GM18519 (cell line): Measurements from ENCODE around the gene AGTRAP.

Source experiments
- ATAC-seq: cut with Tn5 transposase; IDR thresholded peaks from one replicate; pipeline ENCODE4 v1.9.1; 2021; ENCODE audit warnings: mild to moderate bottlenecking, moderate library complexity; ENCODE audit not compliant: unreplicated experiment, low FRiP score

Gene AGTRAP

DNA sequence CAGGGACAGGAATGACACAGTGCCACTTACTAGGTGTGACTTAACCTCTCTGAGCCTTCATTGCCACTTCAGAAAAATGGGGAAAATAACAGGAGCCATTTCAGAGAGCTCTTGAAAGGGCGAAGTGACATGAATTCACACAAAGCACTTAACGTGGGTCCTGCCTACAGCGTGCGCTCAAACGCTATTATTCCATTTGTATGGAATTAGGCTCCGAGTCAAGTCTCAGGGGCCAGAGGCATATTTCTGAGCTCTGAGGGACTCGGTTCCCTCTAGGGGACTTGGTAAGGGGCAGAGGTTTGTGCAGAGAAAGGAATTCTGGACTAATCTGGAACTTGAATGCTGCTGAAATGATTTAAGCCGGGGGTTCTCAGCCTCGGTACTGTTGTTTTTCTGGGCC is 30.3 kb upstream of the AGTRAP start:
- ATAC-seq: no peak

DNA sequence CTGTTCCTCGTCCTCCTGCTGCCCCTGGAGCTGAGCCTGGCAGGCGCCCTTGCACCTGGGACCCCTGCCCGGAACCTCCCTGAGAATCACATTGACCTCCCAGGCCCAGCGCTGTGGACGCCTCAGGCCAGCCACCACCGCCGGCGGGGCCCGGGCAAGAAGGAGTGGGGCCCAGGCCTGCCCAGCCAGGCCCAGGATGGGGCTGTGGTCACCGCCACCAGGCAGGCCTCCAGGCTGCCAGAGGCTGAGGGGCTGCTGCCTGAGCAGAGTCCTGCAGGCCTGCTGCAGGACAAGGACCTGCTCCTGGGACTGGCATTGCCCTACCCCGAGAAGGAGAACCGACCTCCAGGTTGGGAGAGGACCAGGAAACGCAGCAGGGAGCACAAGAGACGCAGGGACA is 29.6 kb upstream of the AGTRAP start:
- no peak for ATAC-seq

DNA sequence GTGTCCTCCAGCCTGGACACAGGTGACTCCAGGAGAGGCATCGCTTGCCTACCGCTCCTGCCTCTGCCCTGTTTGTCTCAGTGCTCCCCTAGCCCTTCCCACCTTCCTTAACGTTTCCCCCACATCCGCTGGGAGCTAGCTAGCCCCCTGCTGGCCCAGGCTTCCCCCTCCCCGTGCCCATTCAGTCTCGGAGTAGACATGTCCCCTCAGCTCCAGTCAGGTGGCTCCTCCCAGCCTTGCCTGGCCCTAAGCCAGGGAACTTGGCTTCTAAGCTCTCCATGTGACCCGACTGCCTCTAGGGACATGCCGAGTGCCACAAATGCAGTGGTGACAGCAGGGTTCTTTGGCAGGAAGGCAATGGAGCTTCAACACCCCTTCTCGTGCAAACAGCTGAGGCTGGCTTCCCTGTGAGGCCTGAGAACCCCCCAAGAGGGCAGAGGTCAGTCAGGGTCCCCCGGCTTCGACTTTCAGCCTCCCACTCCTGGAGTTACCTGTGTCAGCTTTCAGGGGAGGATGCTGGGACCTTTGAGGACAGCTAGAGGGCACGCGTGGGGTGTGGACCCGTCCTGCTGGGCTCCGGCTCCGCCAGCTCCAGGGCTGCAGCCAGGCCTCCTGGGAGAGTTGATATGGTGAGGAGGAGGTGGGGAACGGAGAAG is 28.2 kb upstream of the AGTRAP start:
- no peak for ATAC-seq

DNA sequence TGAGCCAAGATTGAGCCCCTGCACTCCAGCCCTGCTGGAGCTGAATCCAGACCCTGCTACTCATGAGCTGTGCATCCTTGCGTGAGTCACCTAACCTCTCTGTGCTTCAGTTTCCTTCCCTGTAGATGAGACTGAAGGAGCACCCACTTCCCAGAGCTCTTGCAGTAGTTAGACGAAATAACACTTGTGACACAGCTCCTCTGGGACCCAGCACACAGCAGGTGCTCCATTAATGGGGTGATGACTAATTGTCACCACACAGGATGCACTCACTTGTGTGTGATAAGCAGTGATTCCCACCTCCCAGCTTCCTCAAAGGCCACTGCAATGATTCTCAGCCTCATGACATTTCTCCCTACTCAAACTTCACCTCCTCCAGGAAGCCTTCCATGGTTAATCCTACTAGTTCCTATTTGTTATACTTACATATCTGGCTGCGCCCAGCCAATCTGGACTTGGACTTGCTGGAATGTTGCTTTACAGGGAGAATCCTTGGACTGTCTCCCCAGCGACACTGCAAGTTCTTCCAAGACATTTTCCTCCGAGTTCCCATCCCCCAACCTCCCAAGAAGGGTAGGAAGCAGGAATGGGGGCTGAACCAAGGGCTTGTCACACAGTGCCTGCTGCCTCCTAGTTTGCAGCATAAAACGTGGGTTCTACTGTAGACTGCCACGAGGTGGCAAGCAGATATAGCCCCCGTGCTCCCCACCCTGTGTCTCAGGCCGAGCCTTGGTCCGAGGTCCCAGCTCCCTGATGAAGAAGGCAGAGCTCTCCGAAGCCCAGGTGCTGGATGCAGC is 27.2 kb upstream of the AGTRAP start:
- ATAC-seq: no peak

DNA sequence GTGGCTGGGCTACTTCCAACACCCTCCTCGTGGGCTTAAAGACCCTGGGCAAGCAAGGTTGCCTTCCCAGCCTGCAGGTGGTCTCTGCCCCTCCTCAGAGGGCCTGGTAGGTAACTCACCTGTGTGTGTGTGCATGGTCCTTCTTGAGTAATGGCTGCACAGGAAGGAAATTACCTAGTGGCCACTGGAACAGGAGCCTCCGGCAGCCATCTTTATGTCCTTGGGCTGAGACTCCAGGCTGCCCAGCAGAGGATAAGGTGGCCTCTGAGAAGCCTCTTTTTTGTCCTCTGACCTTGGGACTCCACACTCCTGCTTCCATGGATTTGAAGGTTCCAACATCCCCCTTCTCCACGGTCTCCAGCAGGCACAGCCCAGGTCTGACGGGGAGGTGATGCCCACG is 24.4 kb upstream of the AGTRAP start:
- no peak for ATAC-seq

DNA sequence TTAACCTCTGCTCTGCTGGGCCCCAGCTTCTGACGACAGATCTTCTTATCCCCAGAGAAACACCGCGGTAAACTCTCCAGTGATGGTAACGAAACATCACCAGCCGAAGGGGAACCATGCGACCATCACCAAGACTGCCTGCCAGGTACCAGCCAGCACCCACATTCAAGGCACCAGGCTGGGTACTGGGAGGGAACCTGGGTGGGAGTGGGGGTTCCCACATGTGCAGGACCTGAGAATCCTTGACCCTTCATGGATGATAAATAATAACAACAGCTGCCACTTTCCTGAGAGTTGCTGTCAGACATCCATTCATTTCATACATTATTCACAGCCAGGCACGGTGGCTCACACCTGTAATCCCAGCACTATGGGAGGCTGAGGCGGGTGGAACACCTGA is 23.7 kb upstream of the AGTRAP start:
- no peak for ATAC-seq

DNA sequence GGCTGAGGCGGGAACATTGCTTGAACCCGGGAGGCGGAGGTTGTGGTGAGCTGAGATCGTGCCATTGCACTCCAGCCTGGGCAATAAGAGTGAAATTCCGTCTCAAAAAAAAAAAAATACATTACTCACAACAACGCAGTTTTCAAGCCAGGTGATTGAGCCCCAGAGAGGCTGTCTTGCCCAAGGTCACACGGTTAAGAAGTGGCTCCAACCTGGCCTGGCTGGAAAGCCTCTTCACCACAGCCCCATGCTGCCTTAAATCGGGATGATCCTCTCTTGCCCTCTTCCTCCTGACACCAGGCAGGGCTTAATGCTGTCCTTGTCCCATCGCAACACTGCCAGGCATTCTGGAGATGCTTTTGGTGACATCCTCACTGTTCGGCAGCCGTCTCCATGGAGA is 22.8 kb upstream of the AGTRAP start:
- no peak for ATAC-seq

DNA sequence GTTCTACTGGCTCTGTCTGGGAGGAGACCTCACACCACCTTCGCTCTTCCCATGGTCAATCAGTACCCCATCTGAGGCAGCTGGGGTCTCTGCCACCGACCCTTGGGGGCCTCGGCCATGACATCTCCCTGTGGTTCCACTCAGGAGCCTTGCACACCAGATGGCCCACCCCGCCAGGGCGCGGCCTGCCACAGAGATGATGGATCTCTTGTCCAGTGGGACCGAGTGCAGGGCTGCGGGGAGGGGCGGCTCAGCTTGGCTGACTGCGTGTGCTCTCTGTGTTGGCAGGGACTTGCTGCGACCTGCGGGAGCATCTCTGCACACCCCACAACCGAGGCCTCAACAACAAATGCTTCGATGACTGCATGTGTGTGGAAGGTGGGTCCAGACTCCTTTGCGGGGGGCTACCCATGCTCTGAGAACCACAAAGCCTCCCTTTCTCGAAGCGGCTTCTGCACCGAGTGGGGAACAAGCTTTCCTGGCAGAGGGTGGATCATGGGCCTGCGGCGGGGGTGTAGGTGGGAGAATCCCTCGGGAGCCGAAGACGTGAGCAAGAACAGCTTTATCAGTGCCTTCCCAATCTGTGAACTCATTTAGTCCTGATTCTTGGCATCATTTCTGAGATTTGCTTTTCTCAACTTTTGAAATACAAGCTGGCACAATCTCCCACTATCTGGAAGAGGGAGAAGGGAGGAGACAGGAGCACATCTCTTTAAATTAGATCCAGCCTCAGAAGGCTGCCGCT is 20.9 kb upstream of the AGTRAP start:
- no peak for ATAC-seq

DNA sequence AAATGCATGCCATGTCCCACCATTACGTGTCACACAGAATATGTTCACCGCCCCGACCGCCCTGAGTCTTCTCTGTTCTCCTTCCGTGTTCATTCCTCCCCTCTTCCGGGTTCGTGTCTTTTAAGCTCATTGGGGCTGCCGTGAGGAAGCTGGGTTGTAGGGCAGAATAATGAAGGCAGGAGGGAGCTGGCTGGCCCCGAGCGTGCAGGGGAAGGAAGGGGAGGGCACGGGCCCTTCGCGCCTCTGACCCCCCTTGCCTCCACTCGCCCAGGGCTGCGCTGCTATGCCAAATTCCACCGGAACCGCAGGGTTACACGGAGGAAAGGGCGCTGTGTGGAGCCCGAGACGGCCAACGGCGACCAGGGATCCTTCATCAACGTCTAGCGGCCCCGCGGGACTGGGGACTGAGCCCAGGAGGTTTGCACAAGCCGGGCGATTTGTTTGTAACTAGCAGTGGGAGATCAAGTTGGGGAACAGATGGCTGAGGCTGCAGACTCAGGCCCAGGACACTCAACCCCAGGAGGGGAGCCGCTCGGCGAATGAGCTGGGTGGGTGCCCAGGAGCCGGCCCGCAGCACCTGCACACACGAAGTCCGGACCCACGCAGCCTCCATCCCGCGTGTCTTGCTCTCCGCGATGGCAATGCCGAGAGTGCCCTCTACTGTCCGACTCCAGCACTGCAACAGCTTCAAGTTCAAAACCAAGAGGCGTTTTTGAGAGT is 16.5 kb upstream of the AGTRAP start:
- no peak for ATAC-seq

DNA sequence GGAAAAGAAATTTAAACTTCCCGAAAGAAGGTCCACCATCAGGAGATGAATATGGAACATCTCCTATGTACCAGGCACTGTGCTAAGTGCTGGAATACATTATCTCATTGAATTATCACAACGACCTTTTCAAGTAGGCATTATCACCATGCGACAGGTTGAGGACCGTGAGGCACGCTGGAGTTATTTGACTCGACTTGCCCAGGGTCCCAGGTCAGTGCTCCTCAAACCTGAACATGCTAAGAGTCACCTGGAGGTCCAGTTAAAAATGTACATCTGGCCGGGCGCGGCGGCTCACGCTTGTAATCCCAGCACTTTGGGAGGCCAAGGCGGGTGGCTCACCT is 15.9 kb upstream of the AGTRAP start:
- no peak for ATAC-seq

DNA sequence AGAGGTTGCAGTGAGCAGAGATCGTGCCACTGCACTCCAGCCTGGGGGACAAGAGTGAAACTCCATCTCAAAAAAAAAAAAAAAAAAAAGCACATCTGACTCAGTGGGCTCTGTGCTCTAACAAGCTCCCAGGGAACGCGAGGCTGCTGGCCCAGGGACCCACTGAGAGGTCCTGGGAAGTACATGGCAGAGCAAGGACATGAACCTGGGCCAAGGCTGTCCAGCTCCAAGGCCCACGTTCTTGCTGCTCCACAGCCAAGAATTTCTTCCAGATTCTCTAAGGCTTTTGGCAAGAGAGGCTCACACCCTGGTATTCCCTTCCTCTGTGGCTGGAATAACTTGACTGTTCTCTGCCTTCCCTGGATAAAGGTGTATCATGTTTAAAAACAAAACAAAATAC is 15.4 kb upstream of the AGTRAP start:
- no peak for ATAC-seq

DNA sequence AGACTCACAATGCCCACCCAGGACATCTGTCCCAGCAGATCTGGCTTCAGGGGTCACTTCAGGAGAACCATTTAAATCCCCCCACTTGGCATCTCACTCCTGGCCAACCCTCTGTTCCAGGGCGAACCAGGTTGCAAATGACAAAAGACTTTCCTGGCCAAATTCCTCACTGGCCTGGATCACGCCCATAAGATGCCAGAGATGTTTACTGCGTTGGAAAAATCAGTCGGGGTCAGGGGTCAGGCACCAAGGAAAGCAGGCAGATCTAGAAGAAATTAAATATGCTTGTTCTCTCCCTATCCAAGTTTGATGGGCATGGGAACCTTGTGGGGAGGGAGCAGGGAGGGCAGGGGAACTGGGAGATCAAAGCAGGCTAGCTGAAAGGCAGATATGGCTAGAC is 14.6 kb upstream of the AGTRAP start:
- no peak for ATAC-seq

DNA sequence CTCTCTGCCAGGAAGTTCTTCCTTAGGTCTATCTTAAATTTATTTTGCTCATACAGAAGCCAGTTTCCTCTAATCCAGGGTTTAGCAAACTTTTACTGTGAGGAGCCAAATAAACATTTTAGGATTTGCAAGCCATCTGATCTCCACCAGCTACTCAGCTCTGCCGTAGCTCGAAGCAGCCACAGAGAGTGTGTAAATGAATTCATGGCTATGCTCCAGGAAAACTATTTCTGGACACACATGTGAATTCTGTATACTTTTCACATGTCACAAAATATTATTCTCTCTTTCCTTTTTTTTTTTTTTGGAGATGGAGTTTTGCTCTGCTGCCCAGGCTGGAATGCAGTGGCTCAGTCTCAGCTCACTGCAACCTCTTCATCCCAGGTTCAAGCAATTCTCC is 13.4 kb upstream of the AGTRAP start:
- ATAC-seq: no peak

DNA sequence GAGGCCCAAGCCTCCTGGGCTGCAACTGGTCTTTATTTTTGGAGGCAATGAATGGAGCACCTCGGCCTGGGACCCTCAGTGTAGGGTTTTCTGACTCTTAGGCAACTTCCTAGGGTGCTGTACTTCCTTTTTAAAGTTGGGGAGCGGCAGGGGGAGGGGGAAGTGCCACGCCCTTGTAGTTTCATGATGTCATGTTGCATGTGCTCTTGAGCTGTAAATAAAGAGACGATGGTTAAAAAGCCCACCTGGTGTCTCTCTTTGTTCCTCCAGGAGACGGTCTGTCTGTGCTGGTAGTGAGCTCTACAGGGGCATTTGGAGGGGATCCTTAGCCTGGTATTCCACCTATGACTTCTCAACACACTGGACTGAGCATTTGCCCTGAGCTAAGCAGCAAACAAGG is 10.3 kb upstream of the AGTRAP start:
- ATAC-seq: no peak

DNA sequence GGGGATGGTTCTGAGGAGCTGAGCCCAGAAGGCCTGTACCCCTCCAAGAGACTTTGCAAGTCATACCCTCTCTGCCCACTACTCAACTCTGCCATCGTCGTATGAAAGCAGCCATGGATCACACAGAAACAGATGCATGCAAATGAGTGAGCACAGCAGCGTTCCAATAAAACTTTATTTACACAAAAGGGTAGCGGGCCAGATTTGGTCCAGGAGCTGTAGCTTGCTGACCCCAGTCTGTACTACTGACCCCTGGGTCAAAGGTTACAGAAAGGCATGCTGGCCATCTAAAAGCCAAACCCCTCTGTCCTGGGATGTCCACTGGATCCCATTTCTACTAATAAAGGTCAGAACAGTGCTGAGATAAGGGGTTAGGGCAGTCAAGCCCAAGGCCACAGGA is 8.8 kb upstream of the AGTRAP start:
- no peak for ATAC-seq

DNA sequence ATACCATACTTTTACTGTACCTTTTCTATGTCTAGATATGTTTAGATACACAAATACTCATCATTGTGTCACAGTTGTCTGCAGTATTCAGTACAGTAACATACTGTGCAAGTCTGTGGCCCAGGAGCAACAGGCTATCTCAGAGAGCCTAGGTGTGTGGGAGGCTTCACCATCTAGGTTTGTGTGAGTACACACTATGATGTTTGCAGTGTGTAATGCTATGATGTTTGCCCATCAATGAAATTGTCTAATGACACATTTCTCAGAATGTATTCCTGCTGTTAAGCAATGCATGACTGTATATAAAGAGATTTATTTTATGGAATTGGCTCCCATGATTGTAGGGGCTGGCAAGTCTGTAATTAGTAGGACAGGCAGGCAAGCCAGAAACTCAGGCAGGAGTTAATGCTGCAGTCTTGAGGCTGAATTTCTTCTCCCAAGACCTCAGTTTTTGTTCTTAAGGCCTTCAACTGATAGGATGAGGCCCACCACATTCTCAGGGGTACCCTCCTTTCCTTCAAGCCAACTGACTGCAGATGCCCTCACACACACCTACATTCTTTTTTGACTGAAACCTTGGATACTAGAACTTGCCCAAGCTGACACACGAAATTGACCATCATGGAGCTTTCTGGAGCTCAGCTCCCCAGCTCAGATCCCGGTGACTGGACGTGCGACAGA is 7.7 kb upstream of the AGTRAP start:
- no peak for ATAC-seq

DNA sequence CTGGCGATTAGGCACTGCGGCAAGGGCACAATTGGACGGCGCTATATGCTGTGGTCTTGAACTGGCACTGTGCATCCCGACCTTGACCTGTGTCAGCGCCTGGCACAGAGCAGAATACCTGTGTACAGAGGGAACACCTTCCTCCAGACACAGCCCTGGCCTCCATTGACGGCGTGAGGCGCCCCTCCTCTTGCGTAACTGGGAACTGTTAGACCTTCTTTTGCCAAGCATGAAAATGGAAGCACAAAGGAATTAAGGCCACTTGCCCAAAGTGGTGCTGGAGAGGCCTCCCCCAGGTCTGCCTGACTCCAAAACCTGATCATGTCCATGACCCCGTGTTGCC is 6.8 kb upstream of the AGTRAP start:
- no peak for ATAC-seq

DNA sequence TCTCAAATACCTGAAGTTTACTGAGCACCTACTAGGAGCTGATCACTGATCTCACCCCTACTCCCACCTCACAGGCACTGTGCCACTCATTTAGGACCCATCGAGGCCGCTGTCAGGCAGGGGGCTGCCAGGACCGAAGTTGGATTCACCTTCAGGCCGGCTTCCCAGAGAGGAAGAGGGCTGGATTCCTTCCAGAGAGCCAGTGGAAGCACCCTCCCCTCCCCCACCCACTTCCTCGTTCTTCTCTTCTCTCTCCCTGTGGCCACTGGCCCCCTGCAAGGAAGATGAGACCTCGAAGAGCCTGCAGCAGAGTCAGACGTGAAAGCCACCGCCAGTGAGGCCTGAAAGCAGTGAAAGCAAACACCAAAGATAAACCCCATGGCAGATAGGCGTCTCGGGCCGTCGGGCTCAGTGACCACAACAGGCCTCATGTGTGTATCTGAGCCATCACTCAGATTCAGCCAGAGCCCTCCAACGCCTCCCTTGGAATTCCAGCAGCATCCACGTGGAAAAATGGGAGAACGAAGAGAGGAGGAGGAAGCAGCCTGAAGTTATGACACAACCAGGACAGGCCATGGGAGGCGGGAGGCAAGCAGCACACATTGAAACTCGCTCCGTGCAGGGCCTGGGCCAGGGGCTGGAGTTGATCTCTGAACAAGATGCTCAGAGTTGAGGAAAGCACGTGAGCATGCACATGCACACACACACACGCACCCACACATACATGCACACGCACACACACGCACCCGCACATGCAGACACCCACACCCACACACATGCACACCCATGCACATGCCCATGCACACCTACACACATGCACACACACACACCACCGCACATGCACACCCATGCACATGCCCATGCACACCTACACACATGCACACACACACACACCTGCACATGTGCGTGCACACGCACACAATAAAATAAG is 6.2 kb upstream of the AGTRAP start:
- no peak for ATAC-seq

DNA sequence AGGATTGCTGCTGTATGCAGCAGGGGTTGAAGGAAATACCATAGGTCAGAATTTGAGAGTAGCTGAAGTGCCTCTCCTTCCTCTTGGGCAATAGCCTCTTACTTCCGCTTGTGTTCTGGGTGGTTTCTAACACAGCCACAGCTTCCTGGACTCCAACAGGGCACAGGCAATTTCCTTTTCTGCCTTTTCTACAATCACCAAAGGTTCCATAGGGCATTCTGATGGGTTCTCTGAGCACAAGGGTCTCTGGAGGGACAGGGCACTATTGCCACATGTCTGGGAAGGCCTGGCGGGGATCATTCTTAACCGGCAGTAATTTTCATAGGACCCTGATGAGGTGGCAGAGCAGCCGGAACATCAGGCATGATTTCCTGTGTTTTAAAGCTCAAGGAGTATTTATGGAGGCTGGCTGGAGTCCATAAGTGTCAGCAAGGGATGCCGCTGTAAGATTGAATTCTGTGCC is 5.5 kb upstream of the AGTRAP start:
- no peak for ATAC-seq
